ENCODE measurements around the gene SCN2B.

The SCN2B gene

GRCh38 chr11:118152020-118152551 lies 24.4 kb downstream of the SCN2B start:
- DNase-seq, result no peak

- no peak for DNase-seq
Observed at GRCh38 chr11:118151431-118151830, 25.0 kb downstream of the SCN2B start.

GRCh38 chr11:118149493-118149892 lies 26.9 kb downstream of the SCN2B start:
- no peak for DNase-seq

GRCh38 chr11:118148856-118149255 lies 27.6 kb downstream of the SCN2B start:
- DNase-seq, result no peak

- no peak for DNase-seq
Observed at GRCh38 chr11:118148240-118148639, 28.2 kb downstream of the SCN2B start.

- no peak for DNase-seq
Observed at GRCh38 chr11:118147502-118147901, 28.9 kb downstream of the SCN2B start.

GRCh38 chr11:118146554-118146953 lies 29.9 kb downstream of the SCN2B start:
- no peak for DNase-seq

GRCh38 chr11:118145285-118146227 lies 30.9 kb downstream of the SCN2B start:
- no peak for DNase-seq

- no peak for DNase-seq
Observed at GRCh38 chr11:118144301-118145268, 31.9 kb downstream of the SCN2B start.

GRCh38 chr11:118143661-118144185 lies 32.7 kb downstream of the SCN2B start:
- DNase-seq, result no peak

GRCh38 chr11:118142809-118143208 lies 33.6 kb downstream of the SCN2B start:
- DNase-seq, result no peak

GRCh38 chr11:118142081-118142480 lies 34.4 kb downstream of the SCN2B start:
- DNase-seq, result no peak

- DNase-seq, result no peak
Observed at GRCh38 chr11:118139578-118139977, 36.9 kb downstream of the SCN2B start.

GRCh38 chr11:118138839-118139420 lies 37.5 kb downstream of the SCN2B start:
- no peak for DNase-seq

- DNase-seq, result no peak
Observed at GRCh38 chr11:118136801-118137200, 39.6 kb downstream of the SCN2B start.

- DNase-seq, result no peak
Observed at GRCh38 chr11:118136341-118136740, 40.1 kb downstream of the SCN2B start.

- no peak for DNase-seq
Observed at GRCh38 chr11:118135796-118136165, 40.7 kb downstream of the SCN2B start.

GRCh38 chr11:118135051-118135795 lies 41.2 kb downstream of the SCN2B start:
- no peak for DNase-seq

- DNase-seq, result no peak
Observed at GRCh38 chr11:118133816-118134215, 42.6 kb downstream of the SCN2B start.

GRCh38 chr11:118132385-118133151 lies 43.9 kb downstream of the SCN2B start:
- DNase-seq, result no peak
